GM23248 (cell line): ENCODE data around the gene ZNF669. TPM values are rescaled to one million over a fixed set of nuclear protein-coding genes. Genes with fewer than 3 reads are reported as not detected.

ENCODE experiments used
- DNase-seq: peaks from one replicate; pipeline ENCODE4 v3.0.0-alpha.2; 2015
- H2AFZ ChIP-seq: fragments of 200-600 bp; sonication (generic); 2 replicates; pipeline ENCODE4 v1.6.1; 2016; ENCODE audit warnings: antibody characterized with exemption
- H3F3A ChIP-seq: fragments of 200-600 bp; sonication (generic); 2 replicates; pipeline ENCODE4 v1.6.1; 2016; ENCODE audit warnings: mild to moderate bottlenecking, antibody characterized with exemption, mixed run types; ENCODE audit not compliant: insufficient read depth
- H3K27ac ChIP-seq: fragments of 200-600 bp; sonication (generic); 2 replicates; pipeline ENCODE4 v1.5.1; 2016; ENCODE audit warnings: mild to moderate bottlenecking
- H3K27me3 ChIP-seq: fragments of 200-600 bp; sonication (generic); replicated peaks from 2 replicates; pipeline ENCODE4 v1.6.1; 2016; ENCODE audit warnings: mild to moderate bottlenecking; ENCODE audit not compliant: insufficient read depth
- H3K36me3 ChIP-seq: fragments of 200-600 bp; sonication (generic); 2 replicates; pipeline ENCODE4 v1.6.1; 2016; ENCODE audit warnings: low read depth, mild to moderate bottlenecking
- H3K4me1 ChIP-seq: fragments of 200-600 bp; sonication (generic); 2 replicates; pipeline ENCODE4 v1.6.1; 2016; ENCODE audit warnings: mild to moderate bottlenecking; ENCODE audit not compliant: insufficient read depth
- H3K4me2 ChIP-seq: fragments of 200-600 bp; sonication (generic); one replicate; pipeline ENCODE4 v1.6.1; 2016; ENCODE audit warnings: mild to moderate bottlenecking; ENCODE audit not compliant: unreplicated experiment
- H3K4me3 ChIP-seq: fragments of 200-600 bp; sonication (generic); 2 replicates; pipeline ENCODE4 v1.5.1; 2016; ENCODE audit warnings: mild to moderate bottlenecking
- H3K79me2 ChIP-seq: fragments of 200-600 bp; sonication (generic); 2 replicates; pipeline ENCODE4 v1.6.1; 2016; ENCODE audit warnings: mild to moderate bottlenecking; ENCODE audit not compliant: insufficient read depth
- H3K9ac ChIP-seq: fragments of 200-600 bp; sonication (generic); 2 replicates; pipeline ENCODE4 v1.6.1; 2016; ENCODE audit warnings: mild to moderate bottlenecking
- H3K9me2 ChIP-seq: fragments of 200-600 bp; sonication (generic); 2 replicates; pipeline ENCODE4 v1.6.1; 2016; ENCODE audit warnings: mixed run types, mild to moderate bottlenecking, moderate library complexity; ENCODE audit not compliant: insufficient read depth
- H3K9me3 ChIP-seq: fragments of 200-600 bp; sonication (generic); one replicate; pipeline ENCODE4 v1.6.1; 2017; ENCODE audit warnings: low read depth
- H4K20me1 ChIP-seq: fragments of 200-600 bp; sonication (generic); 2 replicates; pipeline ENCODE4 v1.6.0; 2016; ENCODE audit not compliant: insufficient read depth
- EZH2 ChIP-seq: fragments of 200-600 bp; sonication (generic); IDR thresholded peaks from 2 replicates; pipeline ENCODE4 v1.6.1; 2018; ENCODE audit warnings: antibody characterized with exemption, mild to moderate bottlenecking; ENCODE audit not compliant: insufficient read depth, poor library complexity, severe bottlenecking
- EZH2phosphoT487 ChIP-seq: fragments of 200-600 bp; sonication (generic); IDR thresholded peaks from 2 replicates; pipeline ENCODE4 v1.6.1; 2018; ENCODE audit warnings: antibody characterized with exemption, moderate library complexity, mild to moderate bottlenecking, low read depth; ENCODE audit not compliant: insufficient read depth
- WGBS, 2 experiments: methylation state at CpG; one replicate each; pipeline ENCODE4 v1.1.6; 2015 to 2017; ENCODE audit warnings: low lambda C conversion rate in 2 of 2, low coverage in 1 of 2; ENCODE audit errors: missing lambda C conversion rate in 2 of 2; 5-methylcytosine and 5-hydroxymethylcytosine counted together
- in situ Hi-C: fragments of 300-500 bp; cut with MboI; formaldehyde crosslinking; loops from 2 replicates; pipeline ENCODE4 v1.15.0; 2020
- polyA plus RNA-seq: library from polyadenylated mRNA; unstranded; fragments of >200 nt; fragmentation: Nextera tagmentation; extraction: Ambion mirVana; gene quantifications from 2 replicates; pipeline ENCODE4 v1.2.1, GENCODE V29; 2016
- total RNA-seq: library from RNA; depleted of rRNA; stranded (reverse); fragments of >200 nt; shearing (Covaris generic); gene quantifications from 2 replicates; pipeline ENCODE4 v1.2.3, GENCODE V29; 2014; rRNA removed

ZNF669 gene
- total and polyA plus RNA-seq, 2 experiments from 2014 or later: 2.4 to 4.9 TPM

DNA sequence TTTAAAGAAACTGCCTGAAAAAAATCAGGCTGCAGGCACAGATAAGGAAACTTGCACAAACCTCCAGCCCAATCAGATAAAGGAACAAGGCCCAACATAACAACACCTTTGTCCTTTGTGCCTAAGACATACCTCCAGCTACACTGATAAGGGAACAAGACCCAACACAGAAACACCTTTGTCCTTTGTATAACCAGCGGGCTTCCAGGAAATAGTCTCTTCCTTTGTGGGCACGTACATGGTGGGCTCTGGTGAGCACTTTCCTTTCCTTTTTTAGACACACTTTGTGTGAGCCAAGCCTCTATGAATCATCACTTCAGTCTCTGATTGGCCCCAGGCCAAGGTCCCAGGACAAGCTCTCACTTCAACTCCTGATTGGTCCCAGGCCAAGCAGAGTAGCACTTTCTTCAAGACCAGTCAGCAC, 49.2 kb downstream of the ZNF669 start:
- H3K9me3 ChIP-seq: no peaks in the 10 kb centered on the region
- no peak overlapping the region for H3K9ac ChIP-seq
- no peaks in the 10 kb centered on the region for H3F3A ChIP-seq
- no peak overlapping the region for H2AFZ ChIP-seq
- H3K27me3 ChIP-seq: no peaks in the 10 kb centered on the region
- DNase-seq: peak; percentile 3
- H3K9me2 ChIP-seq: no peaks in the 10 kb centered on the region
- H3K27ac ChIP-seq: no peak overlapping the region
- 60 to 64% methylated on average over 2 of the region's 2 CpGs for WGBS, 2 experiments
- in situ Hi-C loops: no loop called here
- no peaks in the 10 kb centered on the region for H4K20me1 ChIP-seq
- no peaks in the 10 kb centered on the region; the same call in 1 of the 2 replicates for H3K79me2 ChIP-seq
- no peak overlapping the region for H3K4me3 ChIP-seq
- TF ChIP-seq EZH2: no peak
- no peak for TF ChIP-seq EZH2phosphoT487
- H3K4me2 ChIP-seq: no peak overlapping the region
- no peaks in the 10 kb centered on the region for H3K36me3 ChIP-seq
- no peaks in the 10 kb centered on the region for H3K4me1 ChIP-seq

Other genes starting within 250 kb of the ZNF669 start
- gene AHCTF1, start 172.4 kb downstream of the ZNF669 start, total RNA-seq: 19.5 and 22.4 TPM in 2 replicates
- 6.1 and 7.6 TPM in 2 replicates for gene AHCTF1, start 172.4 kb downstream of the ZNF669 start, polyA plus RNA-seq
- 0.51 and 1.2 TPM in 2 replicates for gene ZNF695, start 96.3 kb downstream of the ZNF669 start, total RNA-seq
- 1.1 and 2.0 TPM in 2 replicates for gene ZNF695, start 96.3 kb downstream of the ZNF669 start, polyA plus RNA-seq
- 1.4 and 4.6 TPM in 2 replicates for gene ZNF670, start 25.5 kb downstream of the ZNF669 start, total RNA-seq
- 2.8 and 2.9 TPM in 2 replicates for gene ZNF670, start 25.5 kb downstream of the ZNF669 start, polyA plus RNA-seq
- 14.1 and 15.6 TPM in 2 replicates for gene ZNF124, start 67.7 kb upstream of the ZNF669 start, total RNA-seq
- 2.8 and 3.8 TPM in 2 replicates for gene ZNF124, start 67.7 kb upstream of the ZNF669 start, polyA plus RNA-seq
- gene VN1R5, start 151.7 kb upstream of the ZNF669 start, total RNA-seq: not detected in 2 replicates
- not detected in 2 replicates for gene VN1R5, start 151.7 kb upstream of the ZNF669 start, polyA plus RNA-seq
- 21.0 and 34.9 TPM in 2 replicates for gene ZNF496, start 227.5 kb upstream of the ZNF669 start, total RNA-seq
- gene ZNF496, start 227.5 kb upstream of the ZNF669 start, polyA plus RNA-seq: 6.7 and 8.2 TPM in 2 replicates